Suprapubic skin (tissue), 3 donors: ENCODE data around the gene PML.
A peak's percentile ranks its signal among the peaks of the same experiment; 100 is the strongest.

Experiments used
- CTCF ChIP-seq, 2 donors: fragments of 200-600 bp in 1 of 2; fragments of 450-650 bp in 1 of 2; sonication (generic) in 1 of 2; IDR thresholded peaks; one replicate each; pipeline ENCODE4 v1.5.1; 2016 to 2019; ENCODE audit warnings: antibody characterized with exemption in 2 of 2, mild to moderate bottlenecking in 1 of 2, moderate library complexity in 1 of 2
- EP300 ChIP-seq: sonication (generic); formaldehyde crosslinking; IDR thresholded peaks from one replicate; pipeline ENCODE4 v1.6.1; 2017; ENCODE audit warnings: antibody characterized with exemption

- TF ChIP-seq CTCF (IDR thresholded peaks at IDR 0.05) (peak; percentile 57 to 75), EP300 (no peak)
Observed at GRCh38 chr15:73950831-73951561, 43.5 kb upstream of the PML start.
